Right lobe of liver (tissue), 6 donors: ENCODE measurements around the gene LUZP2. TPM values are rescaled to one million over a fixed set of nuclear protein-coding genes. Genes with fewer than 3 reads are reported as not detected.

Source experiments
- ATAC-seq, 4 donors: fragments of 200-7000 bp; cut with Tn5 transposase; one replicate each; pipeline ENCODE4 v1.9.1; 2020; ENCODE audit warnings: mild to moderate bottlenecking in 4 of 4, moderate library complexity in 4 of 4
- DNase-seq, 3 donors: peaks; one replicate each; pipeline ENCODE4 v3.0.0-alpha.2; 2020
- H3K27ac ChIP-seq, 3 donors: fragments of 200-600 bp; one replicate each; pipeline ENCODE4 v1.8.0; 2022
- H3K27me3 ChIP-seq, 2 donors: fragments of 200-600 bp; one replicate each; pipeline ENCODE4 v1.8.0; 2022
- H3K36me3 ChIP-seq, 4 donors: fragments of 200-600 bp; sonication (generic) in 1 of 4; one replicate each; pipeline versions ENCODE4 v1.5.1 to v1.8.0; 2017 to 2022; ENCODE audit warnings: control low read depth in 1 of 4
- H3K4me1 ChIP-seq, 4 donors: fragments of 200-600 bp; sonication (generic) in 1 of 4; one replicate each; pipeline versions ENCODE4 v1.5.1 to v1.8.0; 2017 to 2022; ENCODE audit warnings: control low read depth in 1 of 4
- H3K4me3 ChIP-seq, 3 donors: fragments of 200-600 bp; one replicate each; pipeline ENCODE4 v1.8.0; 2022
- H3K9me3 ChIP-seq, 4 donors: fragments of 200-600 bp; sonication (generic) in 1 of 4; one replicate each; pipeline versions ENCODE4 v1.5.1 to v1.8.0; 2017 to 2022; ENCODE audit warnings: control low read depth in 1 of 4
- CTCF ChIP-seq, 4 donors: fragments of 200-600 bp in 3 of 4; fragments of 450-650 bp in 1 of 4; IDR thresholded peaks; one replicate each; pipeline versions ENCODE4 v1.5.1 to v1.8.0; 2016 to 2022; ENCODE audit warnings: antibody characterized with exemption in 4 of 4, mild to moderate bottlenecking in 2 of 4
- POLR2A ChIP-seq: fragments of 450-650 bp; IDR thresholded peaks from one replicate; pipeline ENCODE4 v1.6.1; 2017; ENCODE audit warnings: antibody characterized with exemption, mild to moderate bottlenecking
- WGBS: methylation state at CpG from one replicate; pipeline ENCODE4 v1.1.6; 2018; ENCODE audit warnings: low coverage, low lambda C conversion rate; ENCODE audit not compliant: insufficient coverage; ENCODE audit errors: missing lambda C conversion rate; 5-methylcytosine and 5-hydroxymethylcytosine counted together
- intact Hi-C, 2 donors: fragments of 100-400 bp; cut with DNase I; formaldehyde crosslinking; loops; one replicate each; pipeline versions ENCODE4 v1.11.2 to v1.14.1; 2022
- total RNA-seq, 6 experiments: library from RNA; depleted of rRNA in 2 of 6; stranded (reverse); fragments of >200 nt in 2 of 6; fragmentation: NEBNext Ultra II Directional in 3 of 6; extraction: Animal tissue kit (Norgen Biotek cat#: 25700) in 3 of 6; gene quantifications; one replicate each; pipeline versions ENCODE4 v1.1.0 to v1.2.4, GENCODE V29; 2016 to 2023
- donor health status: DM: no; HTN: yes; CAD: no.
- donor health status: DM: no; HTN: no; CAD: no.
- donor health status: DM: no; HTN: no; CAD: no.
- donor health status: DM: no; HTN: yes; CAD: no.
- donor health status: DM: no; HTN: yes; CAD: no.

Gene LUZP2
- total RNA-seq, 6 experiments from 2014 or later = not detected

GRCh38 chr11:24820541-24820940, 323.7 kb downstream of the LUZP2 start:
- no peaks in the 10 kb centered on the region for H3K9me3 ChIP-seq
- H3K4me1 ChIP-seq = no peaks in the 10 kb centered on the region
- H3K4me3 ChIP-seq = no peak overlapping the region
- intact Hi-C loops = no loop called here
- H3K27ac ChIP-seq = no peak overlapping the region
- ATAC-seq (no peak), DNase-seq (no peak)
- TF ChIP-seq POLR2A (no peak), CTCF (IDR thresholded peaks at IDR 0.05) (no peak)
- 53% methylated on average over 1 of the region's 1 CpG for WGBS
- H3K27me3 ChIP-seq = no peaks in the 10 kb centered on the region
- H3K36me3 ChIP-seq = no peaks in the 10 kb centered on the region

GRCh38 chr11:24828938-24829605, 332.2 kb downstream of the LUZP2 start:
- Histone ChIP-seq H3K27me3 (no peaks in the 10 kb centered on the region), H3K9me3 (no peaks in the 10 kb centered on the region), H3K27ac (no peak overlapping the region), H3K4me3 (no peak overlapping the region), H3K36me3 (no peaks in the 10 kb centered on the region), H3K4me1 (no peaks in the 10 kb centered on the region)
- DNase-seq (no peak), ATAC-seq (peak in 3 of 4 donors; percentile 16 to 42 (median 29))
- WGBS = 10% methylated on average over 2 of the region's 2 CpGs
- no peak for TF ChIP-seq POLR2A
- TF ChIP-seq CTCF (IDR thresholded peaks at IDR 0.05) = no peak
- intact Hi-C loops = no loop called here

- H3K9me3 ChIP-seq = no peaks in the 10 kb centered on the region
- H3K27ac ChIP-seq = no peak overlapping the region
- intact Hi-C loops = no loop called here
- no peaks in the 10 kb centered on the region for H3K27me3 ChIP-seq
- no peaks in the 10 kb centered on the region for H3K4me1 ChIP-seq
- WGBS = 35% methylated on average over 9 of the region's 9 CpGs
- no peak overlapping the region for H3K4me3 ChIP-seq
- no peak for DNase-seq
- ATAC-seq = peak in 2 of 4 donors; percentile 45 to 48
- no peaks in the 10 kb centered on the region for H3K36me3 ChIP-seq
- no peak for TF ChIP-seq CTCF (IDR thresholded peaks at IDR 0.05)
- TF ChIP-seq POLR2A = no peak
Measured at GRCh38 chr11:24833573-24833972, 336.7 kb downstream of the LUZP2 start.

- Histone ChIP-seq H3K36me3 (no peaks in the 10 kb centered on the region), H3K27me3 (no peaks in the 10 kb centered on the region), H3K4me3 (no peak overlapping the region), H3K27ac (no peak overlapping the region), H3K4me1 (peaks cover 0 to 10% (median 0%) of the 10 kb centered on the region in 4 donors), H3K9me3 (no peaks in the 10 kb centered on the region)
- no peak for ATAC-seq
- no peak for TF ChIP-seq CTCF (IDR thresholded peaks at IDR 0.05)
- no peak for TF ChIP-seq POLR2A
- intact Hi-C loops = no loop called here
- DNase-seq = no peak
- WGBS = 82% methylated on average over 2 of the region's 2 CpGs
Measured at GRCh38 chr11:24837112-24837511, 340.3 kb downstream of the LUZP2 start.
